Myometrial cell (primary cell): Measurements from ENCODE around the gene ETS2. TPM values are rescaled to one million over a fixed set of nuclear protein-coding genes. Genes with fewer than 3 reads are reported as not detected.

Source experiments
- total RNA-seq: library from RNA; depleted of rRNA; stranded (reverse); fragments of >200 nt; gene quantifications from 2 replicates; pipeline ENCODE4 v1.2.3, GENCODE V29; 2015

ETS2 gene
- total RNA-seq = 33.5 and 34.0 TPM in 2 replicates

GRCh38 chr21:38805328-38806152 lies at the start of gene ETS2:
TSS of gene ETS2 (plus strand) at chr21:38805929. CDS start at chr21:38810035, 4,106 bp downstream.

